Spleen (tissue), 7 donors: ENCODE data around the gene STX16.

ENCODE experiments used
- CTCF ChIP-seq, 11 experiments: fragments of 200-600 bp in 7 of 11; fragments of 450-650 bp in 4 of 11; sonication (generic) in 4 of 11; IDR thresholded peaks in 8 of 11; conservative IDR thresholded peaks in 3 of 11; 1 replicate in 7 of 11; 2 replicates in 4 of 11; pipeline versions ENCODE4 v1.4.0 to v1.8.0; 2016 to 2021; ENCODE audit warnings: antibody characterized with exemption in 11 of 11, inconsistent platforms in 4 of 11, mild to moderate bottlenecking in 1 of 11
- POLR2A ChIP-seq, 3 donors: fragments of 450-650 bp; IDR thresholded peaks; one replicate each; pipeline ENCODE4 v1.5.1; 2017; ENCODE audit warnings: antibody characterized with exemption in 3 of 3, mild to moderate bottlenecking in 1 of 3
- donor health status: DM: no; HTN: no; CAD: no; lungs with moderate emphysema.
- donor health status: DM: no; HTN: no; CAD: no.
- donor health status: DM: no; HTN: no; CAD: no.

- TF ChIP-seq CTCF (IDR thresholded peaks at IDR 0.05 in 8 of 11, conservative IDR thresholded peaks at IDR 0.05 in 3 of 11) (no peak), POLR2A (IDR thresholded peaks at IDR 0.05) (no peak)
These were observed 27.3 kb upstream of the STX16 start for GRCh38 chr20:58623579-58624473.
